T-helper 1 cell treated with Interleukin-12 subunit alpha and Interleukin-12 subunit beta and Interleukin-4 antibody, amounts not matched to agents 30 μg/mL and 1 μg/mL, for 36 hours (primary cell): ENCODE data around the gene TEKT3.

Source experiments
- H3K27ac Mint-ChIP-seq: one replicate; pipeline ENCODE4 v1.8.0; 2021; ENCODE audit warnings: mild to moderate bottlenecking, mixed read lengths
- H3K27me3 Mint-ChIP-seq: one replicate; pipeline ENCODE4 v1.8.0; 2021; ENCODE audit warnings: low read depth, mixed read lengths
- H3K36me3 Mint-ChIP-seq: one replicate; pipeline ENCODE4 v1.8.0; 2021; ENCODE audit warnings: low read depth, mixed read lengths
- H3K4me1 Mint-ChIP-seq: one replicate; pipeline ENCODE4 v1.8.0; 2021; ENCODE audit warnings: low read depth, mixed read lengths
- H3K4me3 Mint-ChIP-seq: one replicate; pipeline ENCODE4 v1.8.0; 2021; ENCODE audit warnings: mild to moderate bottlenecking, moderate library complexity, mixed read lengths
- H3K9me3 Mint-ChIP-seq: one replicate; pipeline ENCODE4 v1.8.0; 2021; ENCODE audit warnings: mixed read lengths

The TEKT3 gene

GRCh38 chr17:15260376-15261257 lies 80.8 kb downstream of the TEKT3 start:
- Mint-ChIP-seq H3K9me3 (no peaks in the 10 kb centered on the region), H3K36me3 (no peaks in the 10 kb centered on the region), H3K27me3 (peaks cover 80% of the 10 kb centered on the region), H3K27ac (no peak overlapping the region), H3K4me3 (peak overlapping the region; percentile 74), H3K4me1 (peaks cover 9% of the 10 kb centered on the region)

GRCh38 chr17:15257796-15258512 lies 83.4 kb downstream of the TEKT3 start:
- peaks cover 9% of the 10 kb centered on the region for H3K4me1 Mint-ChIP-seq
- H3K9me3 Mint-ChIP-seq = no peaks in the 10 kb centered on the region
- no peak overlapping the region for H3K27ac Mint-ChIP-seq
- H3K36me3 Mint-ChIP-seq = no peaks in the 10 kb centered on the region
- H3K4me3 Mint-ChIP-seq = no peak overlapping the region
- H3K27me3 Mint-ChIP-seq = peaks cover 56% of the 10 kb centered on the region

- no peak overlapping the region for H3K4me3 Mint-ChIP-seq
- H3K27me3 Mint-ChIP-seq = peaks cover 50% of the 10 kb centered on the region
- H3K36me3 Mint-ChIP-seq = no peaks in the 10 kb centered on the region
- peaks cover 9% of the 10 kb centered on the region for H3K4me1 Mint-ChIP-seq
- H3K27ac Mint-ChIP-seq = no peak overlapping the region
- H3K9me3 Mint-ChIP-seq = no peaks in the 10 kb centered on the region
Measured at GRCh38 chr17:15257258-15257788, 84.1 kb downstream of the TEKT3 start.

- H3K4me3 Mint-ChIP-seq = no peak overlapping the region
Measured at GRCh38 chr17:15256689-15257088, 84.7 kb downstream of the TEKT3 start.

GRCh38 chr17:15255713-15256454 lies 85.5 kb downstream of the TEKT3 start:
- Mint-ChIP-seq H3K4me3 (no peak overlapping the region), H3K27me3 (peaks cover 37% of the 10 kb centered on the region), H3K9me3 (no peaks in the 10 kb centered on the region), H3K4me1 (peaks cover 9% of the 10 kb centered on the region), H3K27ac (no peak overlapping the region), H3K36me3 (no peaks in the 10 kb centered on the region)

More at GRCh38 chr17:15256689-15257088, 84.7 kb downstream of the TEKT3 start:
- peaks cover 43% of the 10 kb centered on the region for H3K27me3 Mint-ChIP-seq
- peaks cover 9% of the 10 kb centered on the region for H3K4me1 Mint-ChIP-seq
- H3K36me3 Mint-ChIP-seq = no peaks in the 10 kb centered on the region
- no peaks in the 10 kb centered on the region for H3K9me3 Mint-ChIP-seq
- no peak overlapping the region for H3K27ac Mint-ChIP-seq
